SK-N-SH (cell line): ENCODE data around the gene CD200.

Experiments
- CTCF ChIP-seq: fragments of 200-600 bp; sonication (generic); IDR thresholded peaks from 2 replicates; pipeline ENCODE4 v1.6.1; 2017; ENCODE audit warnings: antibody characterized with exemption, mild to moderate bottlenecking, moderate library complexity
- ELF1 ChIP-seq: IDR thresholded peaks from 2 replicates; pipeline ENCODE4 v1.4.0; 2012
- EP300 ChIP-seq, 2 experiments: IDR thresholded peaks; 2 replicates each; pipeline versions ENCODE4 v1.4.0 to v1.6.1; 2012; ENCODE audit warnings: borderline replicate concordance in 1 of 2, low read depth in 1 of 2, low read length in 1 of 2
- EZH2phosphoT487 ChIP-seq: fragments of 200-600 bp; sonication (generic); IDR thresholded peaks from 2 replicates; pipeline ENCODE4 v1.6.1; 2017; ENCODE audit warnings: low read depth, mixed run types, mild to moderate bottlenecking, antibody characterized with exemption, moderate library complexity, borderline replicate concordance
- GABPA ChIP-seq: IDR thresholded peaks from 2 replicates; pipeline ENCODE4 v1.4.0; 2012; ENCODE audit warnings: low read depth, mild to moderate bottlenecking
- GATA2 ChIP-seq: sonication (generic); formaldehyde crosslinking; IDR thresholded peaks from 2 replicates; pipeline ENCODE4 v1.5.0; 2020; ENCODE audit warnings: mild to moderate bottlenecking, missing genetic modification reagents
- JUND ChIP-seq: IDR thresholded peaks from 2 replicates; pipeline ENCODE4 v1.4.0; 2012
- MXI1 ChIP-seq: IDR thresholded peaks from 2 replicates; pipeline ENCODE4 v1.6.1; 2012; ENCODE audit warnings: mild to moderate bottlenecking, low read depth, low read length, improper control_type of control experiment
- POLR2AphosphoS5 ChIP-seq: IDR thresholded peaks from 2 replicates; pipeline ENCODE4 v1.6.1; 2012; ENCODE audit warnings: low read depth, low read length
- RAD21 ChIP-seq: IDR thresholded peaks from 2 replicates; pipeline ENCODE4 v1.6.1; 2012; ENCODE audit warnings: mild to moderate bottlenecking, low read length
- TAF1 ChIP-seq: IDR thresholded peaks from 2 replicates; pipeline ENCODE4 v1.6.1; 2012; ENCODE audit warnings: low read depth, mild to moderate bottlenecking, low read length, moderate library complexity, borderline replicate concordance
- TF ChIP-seq, protein P1 (sequence below): IDR thresholded peaks from 2 replicates; pipeline ENCODE4 v1.6.1; 2012; ENCODE audit warnings: mild to moderate bottlenecking, low read depth, low read length, moderate library complexity

GRCh38 chr3:112373476-112373875, 40.5 kb downstream of the CD200 start:
- TF ChIP-seq, protein P1, sequence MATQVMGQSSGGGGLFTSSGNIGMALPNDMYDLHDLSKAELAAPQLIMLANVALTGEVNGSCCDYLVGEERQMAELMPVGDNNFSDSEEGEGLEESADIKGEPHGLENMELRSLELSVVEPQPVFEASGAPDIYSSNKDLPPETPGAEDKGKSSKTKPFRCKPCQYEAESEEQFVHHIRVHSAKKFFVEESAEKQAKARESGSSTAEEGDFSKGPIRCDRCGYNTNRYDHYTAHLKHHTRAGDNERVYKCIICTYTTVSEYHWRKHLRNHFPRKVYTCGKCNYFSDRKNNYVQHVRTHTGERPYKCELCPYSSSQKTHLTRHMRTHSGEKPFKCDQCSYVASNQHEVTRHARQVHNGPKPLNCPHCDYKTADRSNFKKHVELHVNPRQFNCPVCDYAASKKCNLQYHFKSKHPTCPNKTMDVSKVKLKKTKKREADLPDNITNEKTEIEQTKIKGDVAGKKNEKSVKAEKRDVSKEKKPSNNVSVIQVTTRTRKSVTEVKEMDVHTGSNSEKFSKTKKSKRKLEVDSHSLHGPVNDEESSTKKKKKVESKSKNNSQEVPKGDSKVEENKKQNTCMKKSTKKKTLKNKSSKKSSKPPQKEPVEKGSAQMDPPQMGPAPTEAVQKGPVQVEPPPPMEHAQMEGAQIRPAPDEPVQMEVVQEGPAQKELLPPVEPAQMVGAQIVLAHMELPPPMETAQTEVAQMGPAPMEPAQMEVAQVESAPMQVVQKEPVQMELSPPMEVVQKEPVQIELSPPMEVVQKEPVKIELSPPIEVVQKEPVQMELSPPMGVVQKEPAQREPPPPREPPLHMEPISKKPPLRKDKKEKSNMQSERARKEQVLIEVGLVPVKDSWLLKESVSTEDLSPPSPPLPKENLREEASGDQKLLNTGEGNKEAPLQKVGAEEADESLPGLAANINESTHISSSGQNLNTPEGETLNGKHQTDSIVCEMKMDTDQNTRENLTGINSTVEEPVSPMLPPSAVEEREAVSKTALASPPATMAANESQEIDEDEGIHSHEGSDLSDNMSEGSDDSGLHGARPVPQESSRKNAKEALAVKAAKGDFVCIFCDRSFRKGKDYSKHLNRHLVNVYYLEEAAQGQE: no peak
- TF ChIP-seq CTCF (no peak), RAD21 (no peak), EZH2phosphoT487 (no peak), MXI1 (no peak), JUND (no peak), ELF1 (no peak), EP300 (IDR thresholded peaks at IDR 0.05; ENCODE audit: borderline replicate concordance in 1 of 2, low read depth in 1 of 2, low read length in 1 of 2) (no peak), TAF1 (no peak), GATA2 (no peak), GABPA (no peak), POLR2AphosphoS5 (no peak)
